GM12878 (cell line): ENCODE results near the gene C1QB. TPM values are rescaled to one million over a fixed set of nuclear protein-coding genes. Genes with fewer than 3 reads are reported as not detected.

ENCODE experiments used
- ATAC-seq: fragments of 200-7000 bp; cut with Tn5 transposase; 3 replicates; pipeline ENCODE4 v1.9.1; 2020; ENCODE audit warnings: mild to moderate bottlenecking, moderate library complexity
- BruUV-seq: library from RNA; stranded (reverse); fragments of 400-500 nt; replicated peaks from 2 replicates; lab custom pipeline; 2021; lab: Mats Ljungman, UMichigan
- CTCF ChIA-PET: fragments of 300-600 bp; sonication (Branson Sonifier 250); formaldehyde crosslinking; extraction: SDS; loops from one replicate; lab custom pipeline; 2021; ENCODE audit warnings: inconsistent platforms; lab: Yijun Ruan, JAX
- POLR2A ChIA-PET: fragments of 350-600 bp; formaldehyde crosslinking; extraction: SDS; loops from one replicate; lab custom pipeline; 2021; ENCODE audit warnings: inconsistent platforms; lab: Charles Lee
- RAD21 ChIA-PET: fragments of 300-600 bp; sonication (Branson Sonifier 250); formaldehyde crosslinking; loops from one replicate; lab custom pipeline; 2023; ENCODE audit warnings: antibody characterized with exemption; ENCODE audit not compliant: unreplicated experiment; lab: Charles Lee
- SMC1A ChIA-PET: fragments of 300-600 bp; sonication (Branson Sonifier 250); formaldehyde crosslinking; loops from one replicate; lab custom pipeline; 2023; ENCODE audit not compliant: unreplicated experiment, uncharacterized antibody; lab: Charles Lee
- DNase-seq: peaks from one replicate; pipeline ENCODE4 v3.0.0-alpha.2; 2011; ENCODE audit warnings: low read depth, low spot score
- FAIRE-seq: peaks from 3 replicates; lab custom pipeline; 2011; peaks lifted over from hg19 to GRCh38; lab: Jason Lieb, UNC
- H2AFZ ChIP-seq: 2 replicates; pipeline ENCODE4 v1.6.0; 2011; ENCODE audit warnings: low read depth, low read length, control low read depth; ENCODE audit not compliant: control insufficient read depth
- H3K27ac ChIP-seq: 2 replicates; pipeline ENCODE4 v1.5.1; 2011; ENCODE audit warnings: control low read depth; ENCODE audit not compliant: control insufficient read depth, insufficient read depth
- H3K27me3 ChIP-seq, 2 experiments: replicated peaks in 1 of 2; 2 replicates each; pipeline versions ENCODE4 v1.6.0 to v1.6.1; 2011; ENCODE audit warnings: low read length in 1 of 2; ENCODE audit not compliant: control insufficient read depth in 2 of 2, insufficient read depth in 2 of 2
- H3K36me3 ChIP-seq, 2 experiments: 2 replicates each; pipeline ENCODE4 v1.5.1; 2011; ENCODE audit warnings: low read length in 1 of 2; ENCODE audit not compliant: control insufficient read depth in 2 of 2, insufficient read depth in 2 of 2
- H3K4me1 ChIP-seq: 2 replicates; pipeline ENCODE4 v1.6.1; 2011; ENCODE audit warnings: mild to moderate bottlenecking, low read length, moderate library complexity, mixed read lengths; ENCODE audit not compliant: control insufficient read depth, insufficient read depth
- H3K4me2 ChIP-seq: 2 replicates; pipeline ENCODE4 v1.6.0; 2011; ENCODE audit warnings: control low read depth; ENCODE audit not compliant: control insufficient read depth, insufficient read depth
- H3K4me3 ChIP-seq: fragments of 200-600 bp; sonication (generic); 2 replicates; pipeline ENCODE4 v1.5.1; 2016
- H3K79me2 ChIP-seq: 2 replicates; pipeline ENCODE4 v1.6.0; 2011; ENCODE audit warnings: low read length; ENCODE audit not compliant: control insufficient read depth, insufficient read depth
- H3K9ac ChIP-seq: 2 replicates; pipeline ENCODE4 v1.8.0; 2011; ENCODE audit warnings: low read length, control low read depth, mixed read lengths; ENCODE audit not compliant: control insufficient read depth, insufficient read depth
- H3K9me3 ChIP-seq: replicated peaks from 3 replicates; pipeline ENCODE4 v1.5.1; 2011; ENCODE audit warnings: mild to moderate bottlenecking, low read length; ENCODE audit not compliant: control insufficient read depth, insufficient read depth
- H4K20me1 ChIP-seq: 2 replicates; pipeline ENCODE4 v1.6.0; 2011; ENCODE audit not compliant: control insufficient read depth, insufficient read depth
- FOXK2 ChIP-seq: fragments of 450-650 bp; IDR thresholded peaks from 2 replicates; pipeline ENCODE4 v1.6.1; 2017; ENCODE audit warnings: mild to moderate bottlenecking, moderate library complexity
- JUND ChIP-seq: IDR thresholded peaks from 2 replicates; pipeline ENCODE4 v1.6.1; 2012; ENCODE audit warnings: low read depth, mild to moderate bottlenecking, low read length, improper control_type of control experiment, moderate library complexity
- MLLT1 ChIP-seq: fragments of 450-650 bp; IDR thresholded peaks from 2 replicates; pipeline ENCODE4 v1.6.1; 2016; ENCODE audit warnings: mild to moderate bottlenecking
- MTA3 ChIP-seq: IDR thresholded peaks from 2 replicates; pipeline ENCODE4 v1.6.1; 2012; ENCODE audit warnings: low read length, inconsistent platforms, borderline replicate concordance
- NFYA ChIP-seq: IDR thresholded peaks from 2 replicates; pipeline ENCODE4 v1.6.1; 2011; ENCODE audit warnings: low read depth, mild to moderate bottlenecking, low read length, improper control_type of control experiment, borderline replicate concordance
- NFYB ChIP-seq: IDR thresholded peaks from 2 replicates; pipeline ENCODE4 v1.6.1; 2011; ENCODE audit warnings: low read depth, mild to moderate bottlenecking, low read length, improper control_type of control experiment, moderate library complexity; ENCODE audit not compliant: insufficient read depth
- RFX5 ChIP-seq: IDR thresholded peaks from 2 replicates; pipeline ENCODE4 v1.6.1; 2011; ENCODE audit warnings: low read depth, low read length, improper control_type of control experiment
- ZBTB4 ChIP-seq: fragments of 450-650 bp; formaldehyde crosslinking; IDR thresholded peaks from 2 replicates; pipeline ENCODE4 v1.4.0; 2022; ENCODE audit warnings: mild to moderate bottlenecking, moderate library complexity
- WGBS: methylation state at CpG from one replicate; pipeline ENCODE4 v1.1.6; 2016; ENCODE audit warnings: low lambda C conversion rate; ENCODE audit not compliant: insufficient replicate concordance, insufficient coverage; ENCODE audit errors: missing lambda C conversion rate; 5-methylcytosine and 5-hydroxymethylcytosine counted together
- in situ Hi-C: fragments of 300-500 bp; cut with MboI; formaldehyde crosslinking; loops from 9 replicates; pipeline ENCODE4 v1.14.3; 2018; ENCODE audit warnings: mixed read lengths
- intact Hi-C: fragments of 100-400 bp; cut with micrococcal nuclease; formaldehyde crosslinking; loops from one replicate; pipeline ENCODE4 v1.14.2; 2022; ENCODE audit not compliant: unreplicated experiment
- polyA plus RNA-seq, 11 experiments: library from polyadenylated mRNA; depleted of rRNA in 4 of 11; unstranded in 6 of 11; stranded (reverse) in 5 of 11; fragments of >200 nt; fragmentation: Nextera tagmentation in 4 of 11; fragmentation: Illumina TruSeq in 1 of 11; extraction: Ambion mirVana in 4 of 11; extraction: Trizol in 1 of 11; gene quantifications; 1 replicate in 1 of 11; 2 replicates in 10 of 11; pipeline versions ENCODE4 v1.2.1 to v1.2.3, GENCODE V29; 2011 to 2016; ENCODE audit warnings: inconsistent platforms in 2 of 11, missing spikeins in 2 of 11, low read depth in 1 of 11
- total RNA-seq, 4 experiments: library from RNA; depleted of rRNA in 3 of 4; stranded (reverse); fragments of >200 nt in 3 of 4; fragmentation: Illumina TruSeq in 1 of 4; extraction: Trizol in 1 of 4; gene quantifications; 2 replicates each; pipeline versions ENCODE4 v1.2.1 to v1.2.3, GENCODE V29; 2013 to 2021
- TF ChIP-seq, protein P1 (sequence below): IDR thresholded peaks from 2 replicates; pipeline ENCODE4 v1.6.1; 2012; ENCODE audit warnings: low read depth, low read length, improper control_type of control experiment

The C1QB gene
- total and polyA plus RNA-seq, 10 of the 15 experiments (the other 5 are each of a cell fraction or from before 2014, with no cell fraction given) = 0.62 TPM; not detected in 9

DNA sequence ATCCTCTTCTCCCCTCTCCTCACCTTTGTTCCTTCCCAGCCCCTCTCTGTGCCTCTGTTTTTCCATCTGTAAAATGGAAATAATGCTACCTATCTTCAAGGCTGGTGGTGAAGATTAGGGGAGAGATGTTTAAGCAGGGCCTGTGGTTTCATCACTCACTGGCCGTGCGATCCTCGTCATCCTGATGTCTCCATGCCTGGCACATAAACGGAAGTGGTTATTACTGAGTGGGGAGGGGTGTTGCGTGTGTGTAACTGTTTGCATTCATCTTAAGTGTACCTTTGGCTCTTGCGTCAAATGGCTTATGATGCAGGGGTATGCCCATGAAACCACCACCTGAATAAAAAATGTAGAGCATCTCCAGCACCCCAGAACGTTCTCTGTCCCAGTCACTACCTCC is 33.8 kb upstream of the C1QB start:
- 30% methylated on average over 7 of the region's 7 CpGs for WGBS
- POLR2A ChIA-PET = no interaction called here
- Histone ChIP-seq H3K4me2 (no peak overlapping the region), H3K4me1 (no peaks in the 10 kb centered on the region), H3K9ac (no peak overlapping the region), H3K36me3 (no peaks in the 10 kb centered on the region), H4K20me1 (no peaks in the 10 kb centered on the region; the same call in 1 of the 2 replicates), H2AFZ (no peak overlapping the region), H3K27me3 (peaks cover 0 to 3% of the 10 kb centered on the region in 2 experiments; a peak in 3 of 4 replicates), H3K4me3 (no peak overlapping the region), H3K79me2 (no peaks in the 10 kb centered on the region), H3K27ac (no peak overlapping the region), H3K9me3 (no peaks in the 10 kb centered on the region)
- DNase-seq = no peak
- no TSS peak for BruUV-seq
- in situ Hi-C loops (no loop called here), intact Hi-C loops (no loop called here)
- CTCF ChIA-PET = no interaction called here
- SMC1A ChIA-PET = no interaction called here
- RAD21 ChIA-PET = no interaction called here
- no peak for TF ChIP-seq FOXK2
- TF ChIP-seq NFYA = no peak
- no peak for TF ChIP-seq RFX5
- TF ChIP-seq ZBTB4 (CRISPR knock-in tag) = no peak
- TF ChIP-seq NFYB = no peak
- no peak for TF ChIP-seq JUND
- TF ChIP-seq, protein P1, sequence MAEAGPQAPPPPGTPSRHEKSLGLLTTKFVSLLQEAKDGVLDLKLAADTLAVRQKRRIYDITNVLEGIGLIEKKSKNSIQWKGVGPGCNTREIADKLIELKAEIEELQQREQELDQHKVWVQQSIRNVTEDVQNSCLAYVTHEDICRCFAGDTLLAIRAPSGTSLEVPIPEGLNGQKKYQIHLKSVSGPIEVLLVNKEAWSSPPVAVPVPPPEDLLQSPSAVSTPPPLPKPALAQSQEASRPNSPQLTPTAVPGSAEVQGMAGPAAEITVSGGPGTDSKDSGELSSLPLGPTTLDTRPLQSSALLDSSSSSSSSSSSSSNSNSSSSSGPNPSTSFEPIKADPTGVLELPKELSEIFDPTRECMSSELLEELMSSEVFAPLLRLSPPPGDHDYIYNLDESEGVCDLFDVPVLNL = no peak
- TF ChIP-seq MLLT1 = no peak
- no peak for TF ChIP-seq MTA3
- FAIRE-seq = no peak
- no peak for ATAC-seq
